ENCODE results near the gene PRPF38A. TPM values are rescaled to one million over a fixed set of nuclear protein-coding genes. Genes with fewer than 3 reads are reported as not detected.

Gene PRPF38A
- total and polyA plus RNA-seq, 4 donors = 5.9 to 10.3 (median 8.6) TPM

- peaks cover 3 to 39% (median 25%) of the 10 kb centered on the region in 4 donors for H3K36me3 ChIP-seq (ENCODE audit: control insufficient read depth in 4 of 4, insufficient read depth in 3 of 4, low read depth in 1 of 4, low read length in 3 of 4)
- H3K9ac ChIP-seq (ENCODE audit: low read depth in 1 of 2, low read length in 2 of 2) = no peak overlapping the region
- H3K4me3 ChIP-seq (ENCODE audit: low read depth in 1 of 3, low read length in 3 of 3) = no peak overlapping the region
- TF ChIP-seq CTCF (IDR thresholded peaks at IDR 0.05; ENCODE audit: low read depth, low read length, missing input control) (no peak), RXRA (IDR thresholded peaks at IDR 0.05) (no peak), HNF4G (IDR thresholded peaks at IDR 0.05) (no peak), TAF1 (conservative IDR thresholded peaks at IDR 0.05) (no peak), EGR1 (IDR thresholded peaks at IDR 0.05; ENCODE audit: low read depth in 2 of 2) (no peak), SP1 (IDR thresholded peaks at IDR 0.05) (no peak), FOXA2 (IDR thresholded peaks at IDR 0.05) (no peak)
- WGBS = 94% methylated on average over 4 of the region's 4 CpGs
- no peak for DNase-seq (ENCODE audit: low spot score)
- no peak overlapping the region for H3K27ac ChIP-seq (ENCODE audit: low read depth in 1 of 2, low read length in 2 of 2)
- no peaks in the 10 kb centered on the region for H3K27me3 ChIP-seq (ENCODE audit: control insufficient read depth in 4 of 4, insufficient read depth in 4 of 4, low read length in 3 of 4)
- no peaks in the 10 kb centered on the region for H3K4me1 ChIP-seq (ENCODE audit: control insufficient read depth in 4 of 4, insufficient read depth in 4 of 4, low read length in 3 of 4)
- no peaks in the 10 kb centered on the region for H3K9me3 ChIP-seq (ENCODE audit: control insufficient read depth in 4 of 4, low read length in 3 of 4)
These were observed 35.6 kb downstream of the PRPF38A start for GRCh38 chr1:52439976-52440375.

- H3K4me3 ChIP-seq (ENCODE audit: low read depth in 1 of 3, low read length in 3 of 3) = no peak overlapping the region
- WGBS = 96% methylated on average over 2 of the region's 2 CpGs
- no peak overlapping the region for H3K27ac ChIP-seq (ENCODE audit: low read depth in 1 of 2, low read length in 2 of 2)
- no peaks in the 10 kb centered on the region for H3K4me1 ChIP-seq (ENCODE audit: control insufficient read depth in 4 of 4, insufficient read depth in 4 of 4, low read length in 3 of 4)
- DNase-seq (ENCODE audit: low spot score) = no peak
- no peaks in the 10 kb centered on the region for H3K27me3 ChIP-seq (ENCODE audit: control insufficient read depth in 4 of 4, insufficient read depth in 4 of 4, low read length in 3 of 4)
- peaks cover 1 to 23% (median 20%) of the 10 kb centered on the region in 4 donors for H3K36me3 ChIP-seq (ENCODE audit: control insufficient read depth in 4 of 4, insufficient read depth in 3 of 4, low read depth in 1 of 4, low read length in 3 of 4)
- H3K9ac ChIP-seq (ENCODE audit: low read depth in 1 of 2, low read length in 2 of 2) = no peak overlapping the region
- no peaks in the 10 kb centered on the region for H3K9me3 ChIP-seq (ENCODE audit: control insufficient read depth in 4 of 4, low read length in 3 of 4)
- TF ChIP-seq ZBTB33 (IDR thresholded peaks at IDR 0.05) (no peak), FOXA2 (IDR thresholded peaks at IDR 0.05) (no peak), FOXA1 (IDR thresholded peaks at IDR 0.05) (no peak), GABPA (IDR thresholded peaks at IDR 0.05 in 1 of 2, conservative IDR thresholded peaks at IDR 0.05 in 1 of 2) (no peak), HNF4G (IDR thresholded peaks at IDR 0.05) (no peak), JUND (IDR thresholded peaks at IDR 0.05) (no peak), NR2F2 (IDR thresholded peaks at IDR 0.05) (no peak), RXRA (IDR thresholded peaks at IDR 0.05) (no peak), REST (IDR thresholded peaks at IDR 0.05) (no peak)
These were observed 40.1 kb downstream of the PRPF38A start for GRCh38 chr1:52444463-52444862.
